ENCODE results near the gene L3MBTL4. TPM values are rescaled to one million over a fixed set of nuclear protein-coding genes. Genes with fewer than 3 reads are reported as not detected.

Gene L3MBTL4
- total and polyA plus RNA-seq, 4 donors, result 2.3 to 15.0 (median 5.0) TPM

GRCh38 chr18:6239716-6240115 lies 175.0 kb downstream of the L3MBTL4 start:
- Histone ChIP-seq H3K9me3 (ENCODE audit: control insufficient read depth in 4 of 4, low read length in 3 of 4) (no peaks in the 10 kb centered on the region), H3K9ac (ENCODE audit: low read depth in 1 of 2, low read length in 2 of 2) (no peak overlapping the region), H3K36me3 (ENCODE audit: control insufficient read depth in 4 of 4, insufficient read depth in 3 of 4, low read depth in 1 of 4, low read length in 3 of 4) (peaks cover 0 to 19% (median 6%) of the 10 kb centered on the region in 4 donors), H3K4me1 (ENCODE audit: control insufficient read depth in 4 of 4, insufficient read depth in 4 of 4, low read length in 3 of 4) (no peaks in the 10 kb centered on the region), H3K27me3 (ENCODE audit: control insufficient read depth in 4 of 4, insufficient read depth in 4 of 4, low read length in 3 of 4) (no peaks in the 10 kb centered on the region), H3K4me3 (ENCODE audit: low read depth in 1 of 3, low read length in 3 of 3) (no peak overlapping the region), H3K27ac (ENCODE audit: low read depth in 1 of 2, low read length in 2 of 2) (no peak overlapping the region)
- DNase-seq (ENCODE audit: low spot score), result no peak
- no peak for TF ChIP-seq FOXA2 (IDR thresholded peaks at IDR 0.05)
- TF ChIP-seq HNF4A (conservative IDR thresholded peaks at IDR 0.05), result no peak
- TF ChIP-seq YY1 (IDR thresholded peaks at IDR 0.05), result no peak
- no peak for TF ChIP-seq GABPA (IDR thresholded peaks at IDR 0.05 in 1 of 2, conservative IDR thresholded peaks at IDR 0.05 in 1 of 2)
- no peak for TF ChIP-seq ZBTB33 (IDR thresholded peaks at IDR 0.05)
- TF ChIP-seq JUND (IDR thresholded peaks at IDR 0.05), result no peak
- no peak for TF ChIP-seq MAX (IDR thresholded peaks at IDR 0.05)
- TF ChIP-seq REST (IDR thresholded peaks at IDR 0.05), result no peak
- TF ChIP-seq RAD21 (IDR thresholded peaks at IDR 0.05), result no peak
- TF ChIP-seq CTCF (IDR thresholded peaks at IDR 0.05; ENCODE audit: low read depth, low read length, missing input control), result no peak
- TF ChIP-seq TAF1 (conservative IDR thresholded peaks at IDR 0.05), result no peak
- TF ChIP-seq FOXA1 (IDR thresholded peaks at IDR 0.05), result no peak
- no peak for TF ChIP-seq ATF3 (IDR thresholded peaks at IDR 0.05)
- no peak for TF ChIP-seq EGR1 (IDR thresholded peaks at IDR 0.05; ENCODE audit: low read depth in 2 of 2)
- no peak for TF ChIP-seq RXRA (IDR thresholded peaks at IDR 0.05)
- no peak for TF ChIP-seq NR2F2 (IDR thresholded peaks at IDR 0.05)
- WGBS, result 93% methylated on average over 6 of the region's 6 CpGs

- Histone ChIP-seq H3K36me3 (ENCODE audit: control insufficient read depth in 4 of 4, insufficient read depth in 3 of 4, low read depth in 1 of 4, low read length in 3 of 4) (peaks cover 0 to 13% (median 4%) of the 10 kb centered on the region in 4 donors), H3K4me1 (ENCODE audit: control insufficient read depth in 4 of 4, insufficient read depth in 4 of 4, low read length in 3 of 4) (no peaks in the 10 kb centered on the region), H3K27me3 (ENCODE audit: control insufficient read depth in 4 of 4, insufficient read depth in 4 of 4, low read length in 3 of 4) (no peaks in the 10 kb centered on the region), H3K4me3 (ENCODE audit: low read depth in 1 of 3, low read length in 3 of 3) (no peak overlapping the region), H3K9ac (ENCODE audit: low read depth in 1 of 2, low read length in 2 of 2) (no peak overlapping the region), H3K9me3 (ENCODE audit: control insufficient read depth in 4 of 4, low read length in 3 of 4) (no peaks in the 10 kb centered on the region), H3K27ac (ENCODE audit: low read depth in 1 of 2, low read length in 2 of 2) (no peak overlapping the region)
- DNase-seq (ENCODE audit: low spot score), result no peak
- 97% methylated on average over 2 of the region's 2 CpGs for WGBS
- TF ChIP-seq REST (IDR thresholded peaks at IDR 0.05) (no peak), JUND (IDR thresholded peaks at IDR 0.05) (no peak), MAX (IDR thresholded peaks at IDR 0.05) (no peak), NR2F2 (IDR thresholded peaks at IDR 0.05) (no peak), YY1 (IDR thresholded peaks at IDR 0.05) (no peak), ATF3 (IDR thresholded peaks at IDR 0.05) (no peak), HNF4A (conservative IDR thresholded peaks at IDR 0.05) (no peak), FOXA2 (IDR thresholded peaks at IDR 0.05) (no peak), ZBTB33 (IDR thresholded peaks at IDR 0.05) (no peak), GABPA (IDR thresholded peaks at IDR 0.05 in 1 of 2, conservative IDR thresholded peaks at IDR 0.05 in 1 of 2) (no peak), HNF4G (IDR thresholded peaks at IDR 0.05) (no peak), FOXA1 (IDR thresholded peaks at IDR 0.05) (no peak)
Measured at GRCh38 chr18:6236258-6236657, 178.5 kb downstream of the L3MBTL4 start.

Measured in liver (tissue), 9 donors.